HCT116 (cell line): ENCODE measurements around the gene MTA1. TPM values are rescaled to one million over a fixed set of nuclear protein-coding genes. Genes with fewer than 3 reads are reported as not detected.

Experiments
- ATAC-seq: fragments of 200-7000 bp; cut with Tn5 transposase; 2 replicates; pipeline ENCODE4 v1.9.1; 2020; ENCODE audit warnings: mild to moderate bottlenecking, moderate library complexity
- BruUV-seq: library from RNA; stranded (reverse); fragments of 400-500 nt; replicated peaks from 2 replicates; lab custom pipeline; 2021; lab: Mats Ljungman, UMichigan
- CTCF ChIA-PET: fragments of 300-600 bp; sonication (Branson Sonifier 250); formaldehyde crosslinking; loops from one replicate; lab custom pipeline; 2021; ENCODE audit warnings: antibody characterized with exemption; lab: Charles Lee
- POLR2A ChIA-PET: fragments of 300-600, 350-600 bp; sonication (Branson Sonifier 250); formaldehyde crosslinking; loops from one replicate; lab custom pipeline; 2021; ENCODE audit warnings: antibody characterized with exemption; lab: Charles Lee
- RAD21 ChIA-PET, 2 experiments: fragments of 300-600 bp; sonication (Branson Sonifier 250); formaldehyde crosslinking; loops; one replicate each; lab custom pipeline; 2023; ENCODE audit warnings: low total read pairs in 2 of 2; ENCODE audit not compliant: uncharacterized antibody in 2 of 2, unreplicated experiment in 2 of 2, low non-redundant PET in 1 of 2; lab: Charles Lee
- DNase-seq: peaks from one replicate; pipeline ENCODE4 v3.0.0-alpha.2; 2010; ENCODE audit warnings: low read depth, low spot score
- H2AFZ ChIP-seq: fragments of 200-600 bp; shearing (Covaris generic), sonication (generic); 2 replicates; pipeline ENCODE4 v1.6.1; 2017; ENCODE audit warnings: low read depth, mixed run types, mixed read lengths, antibody characterized with exemption, low read length; ENCODE audit not compliant: poor library complexity, severe bottlenecking
- H3K27ac ChIP-seq: 2 replicates; pipeline ENCODE4 v1.5.1; 2012; ENCODE audit warnings: low read depth, low read length
- H3K27me3 ChIP-seq: fragments of 200-600 bp; sonication (generic); 2 replicates; pipeline ENCODE4 v1.6.1; 2016; ENCODE audit warnings: mixed run types, low read length, mixed read lengths; ENCODE audit not compliant: insufficient read depth
- H3K36me3 ChIP-seq, 2 experiments: fragments of 200-500 bp in 1 of 2; fragments of 200-600 bp in 1 of 2; sonication (Bioruptor generic) in 1 of 2; sonication (generic) in 1 of 2; 2 replicates each; pipeline versions ENCODE4 v1.5.1 to v1.6.1; 2014 to 2016; ENCODE audit warnings: low read length in 2 of 2, inconsistent platforms in 1 of 2, mixed read lengths in 1 of 2, mixed run types in 1 of 2; ENCODE audit not compliant: insufficient read depth in 2 of 2, control insufficient read depth in 1 of 2
- H3K4me1 ChIP-seq, 2 experiments: fragments of 200-600 bp in 1 of 2; sonication (generic) in 1 of 2; 2 replicates each; pipeline versions ENCODE4 v1.5.1 to v1.6.1; 2012 to 2017; ENCODE audit warnings: low read length in 2 of 2, inconsistent platforms in 1 of 2, mild to moderate bottlenecking in 1 of 2, mixed read lengths in 1 of 2, mixed run types in 1 of 2, moderate library complexity in 1 of 2; ENCODE audit not compliant: insufficient read depth in 2 of 2, control insufficient read depth in 1 of 2
- H3K4me2 ChIP-seq: fragments of 200-600 bp; sonication (generic); 2 replicates; pipeline ENCODE4 v1.6.1; 2017; ENCODE audit warnings: mixed run types, low read length, mixed read lengths
- H3K4me3 ChIP-seq, 2 experiments: fragments of 200-600 bp in 1 of 2; sonication (generic) in 1 of 2; replicated peaks in 1 of 2; 2 replicates each; pipeline ENCODE4 v1.5.1; 2011 to 2016; ENCODE audit warnings: low read length in 2 of 2, control low read depth in 1 of 2, low read depth in 1 of 2, mild to moderate bottlenecking in 1 of 2, mixed read lengths in 1 of 2, mixed run types in 1 of 2
- H3K79me2 ChIP-seq: fragments of 200-600 bp; sonication (generic); 2 replicates; pipeline ENCODE4 v1.6.1; 2017; ENCODE audit warnings: mild to moderate bottlenecking, mixed run types, low read length, moderate library complexity, mixed read lengths; ENCODE audit not compliant: insufficient read depth
- H3K9ac ChIP-seq: fragments of 200-600 bp; sonication (generic); 2 replicates; pipeline ENCODE4 v1.6.1; 2016; ENCODE audit warnings: low read length, mixed read lengths
- H3K9me2 ChIP-seq: fragments of 200-600 bp; sonication (generic), shearing (Covaris generic); 2 replicates; pipeline ENCODE4 v1.6.1; 2017; ENCODE audit warnings: mixed run types, mild to moderate bottlenecking, moderate library complexity; ENCODE audit not compliant: insufficient read depth
- H3K9me3 ChIP-seq, 2 experiments: fragments of 200-500 bp in 1 of 2; fragments of 200-600 bp in 1 of 2; sonication (Bioruptor generic) in 1 of 2; sonication (generic) in 1 of 2; 2 replicates each; pipeline ENCODE4 v1.6.1; 2014 to 2017; ENCODE audit warnings: low read length in 2 of 2, mixed read lengths in 2 of 2, inconsistent platforms in 1 of 2, low read depth in 1 of 2, mild to moderate bottlenecking in 1 of 2, mixed run types in 1 of 2, moderate library complexity in 1 of 2; ENCODE audit not compliant: control insufficient read depth in 1 of 2, insufficient read depth in 1 of 2
- H4K20me1 ChIP-seq: fragments of 200-600 bp; sonication (generic), shearing (Covaris generic); 2 replicates; pipeline ENCODE4 v1.6.1; 2017; ENCODE audit warnings: mixed run types, mild to moderate bottlenecking, moderate library complexity; ENCODE audit not compliant: insufficient read depth
- CEBPB ChIP-seq: IDR thresholded peaks from 2 replicates; pipeline ENCODE4 v1.6.1; 2012; ENCODE audit warnings: low read depth
- EGR1 ChIP-seq: IDR thresholded peaks from 2 replicates; pipeline ENCODE4 v1.6.1; 2012; ENCODE audit warnings: low read depth
- ELF1 ChIP-seq: IDR thresholded peaks from 2 replicates; pipeline ENCODE4 v1.6.1; 2012; ENCODE audit warnings: low read depth, borderline replicate concordance
- EZH2 ChIP-seq: fragments of 200-600 bp; sonication (generic); IDR thresholded peaks from 2 replicates; pipeline ENCODE4 v1.6.1; 2017; ENCODE audit warnings: antibody characterized with exemption, mixed run types
- FOSL1 ChIP-seq: IDR thresholded peaks from 2 replicates; pipeline ENCODE4 v1.6.1; 2012; ENCODE audit warnings: low read depth
- JUND ChIP-seq: IDR thresholded peaks from 2 replicates; pipeline ENCODE4 v1.6.1; 2012
- POLR2A ChIP-seq: IDR thresholded peaks from 2 replicates; pipeline ENCODE4 v1.7.0; 2011; ENCODE audit warnings: borderline replicate concordance; ENCODE audit not compliant: insufficient read depth, insufficient read length; ENCODE audit errors: extremely low read depth
- RAD21 ChIP-seq: IDR thresholded peaks from 2 replicates; pipeline ENCODE4 v1.6.1; 2012; ENCODE audit warnings: low read depth, mild to moderate bottlenecking
- SIN3A ChIP-seq: IDR thresholded peaks from 2 replicates; pipeline ENCODE4 v1.6.1; 2012; ENCODE audit warnings: low read depth
- SRF ChIP-seq: IDR thresholded peaks from 2 replicates; pipeline ENCODE4 v1.6.1; 2012; ENCODE audit warnings: low read depth
- YY1 ChIP-seq: IDR thresholded peaks from 2 replicates; pipeline ENCODE4 v1.6.1; 2011; ENCODE audit warnings: low read length, low read depth, moderate library complexity, mild to moderate bottlenecking; ENCODE audit not compliant: insufficient replicate concordance; ENCODE audit errors: extremely low read depth
- intact Hi-C: fragments of 100-400 bp; cut with micrococcal nuclease; formaldehyde crosslinking; loops from 2 replicates; pipeline ENCODE4 v1.10.0; 2022
- total RNA-seq: library from RNA; stranded (reverse); gene quantifications from one replicate; pipeline ENCODE4 v1.2.1, GENCODE V29; 2021; ENCODE audit not compliant: unreplicated experiment
- TF ChIP-seq, protein P1 (sequence below): IDR thresholded peaks from 2 replicates; pipeline ENCODE4 v1.6.1; 2011; ENCODE audit warnings: mild to moderate bottlenecking, low read length, moderate library complexity; ENCODE audit not compliant: insufficient replicate concordance; ENCODE audit errors: extremely low read depth
- TF ChIP-seq, protein P2 (sequence below): IDR thresholded peaks from 2 replicates; pipeline ENCODE4 v1.6.1; 2012; ENCODE audit warnings: low read depth
- TF ChIP-seq, protein P3 (sequence below), 3 experiments: fragments of 200-600 bp in 1 of 3; sonication (generic) in 1 of 3; IDR thresholded peaks in 2 of 3; conservative IDR thresholded peaks in 1 of 3; 2 replicates each; pipeline ENCODE4 v1.5.1; 2012 to 2017; ENCODE audit warnings: low read depth in 2 of 3, low read length in 2 of 3, antibody characterized with exemption in 1 of 3, borderline replicate concordance in 1 of 3, control low read depth in 1 of 3, mild to moderate bottlenecking in 1 of 3, mixed read lengths in 1 of 3, mixed run types in 1 of 3, moderate library complexity in 1 of 3; ENCODE audit not compliant: insufficient read depth in 1 of 3
- TF ChIP-seq, protein P4 (sequence below): IDR thresholded peaks from 2 replicates; pipeline ENCODE4 v1.6.1; 2012
- TF ChIP-seq, protein P5 (sequence below): IDR thresholded peaks from 2 replicates; pipeline ENCODE4 v1.6.1; 2012

Gene MTA1
- total RNA-seq, 1 experiment from 2014 or later = 229 TPM

DNA sequence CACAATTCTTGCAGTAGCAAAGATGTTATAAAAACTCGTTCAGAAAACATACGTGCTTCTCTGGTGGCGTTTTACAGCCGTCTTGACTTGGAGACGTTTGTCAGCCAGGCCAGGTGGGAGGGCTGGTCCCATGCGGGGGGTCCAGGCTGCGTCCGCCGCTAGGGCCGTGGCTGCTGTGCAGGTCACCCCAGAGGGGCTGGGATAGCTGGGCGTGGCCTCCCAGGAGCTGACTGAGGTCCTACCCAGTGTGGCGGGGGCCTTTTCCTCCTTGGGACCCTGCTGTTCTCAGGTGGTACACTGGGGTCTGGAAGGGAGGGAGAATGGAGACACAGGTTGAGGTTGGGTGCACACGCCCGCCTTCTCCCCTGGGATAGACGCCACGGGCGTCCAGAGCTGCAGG lies 25.2 kb downstream of the MTA1 start:
- H2AFZ ChIP-seq = no peak overlapping the region
- intact Hi-C loops = no loop called here
- H3K4me3 ChIP-seq = no peak overlapping the region
- no peaks in the 10 kb centered on the region for H3K9me3 ChIP-seq
- no peaks in the 10 kb centered on the region for H3K27me3 ChIP-seq
- RAD21 ChIA-PET = no interaction called here
- DNase-seq (no peak), ATAC-seq (no peak)
- H3K4me1 ChIP-seq = no peaks in the 10 kb centered on the region
- CTCF ChIA-PET = no interaction called here
- H3K79me2 ChIP-seq = peaks cover 28% of the 10 kb centered on the region; the same call in 1 of the 2 replicates
- TF ChIP-seq RAD21 (no peak), EZH2 (no peak), ELF1 (no peak), POLR2A (no peak), JUND (no peak), YY1 (no peak), FOSL1 (no peak), CEBPB (no peak), EGR1 (no peak), SRF (no peak), SIN3A (no peak)
- TF ChIP-seq, protein P1, sequence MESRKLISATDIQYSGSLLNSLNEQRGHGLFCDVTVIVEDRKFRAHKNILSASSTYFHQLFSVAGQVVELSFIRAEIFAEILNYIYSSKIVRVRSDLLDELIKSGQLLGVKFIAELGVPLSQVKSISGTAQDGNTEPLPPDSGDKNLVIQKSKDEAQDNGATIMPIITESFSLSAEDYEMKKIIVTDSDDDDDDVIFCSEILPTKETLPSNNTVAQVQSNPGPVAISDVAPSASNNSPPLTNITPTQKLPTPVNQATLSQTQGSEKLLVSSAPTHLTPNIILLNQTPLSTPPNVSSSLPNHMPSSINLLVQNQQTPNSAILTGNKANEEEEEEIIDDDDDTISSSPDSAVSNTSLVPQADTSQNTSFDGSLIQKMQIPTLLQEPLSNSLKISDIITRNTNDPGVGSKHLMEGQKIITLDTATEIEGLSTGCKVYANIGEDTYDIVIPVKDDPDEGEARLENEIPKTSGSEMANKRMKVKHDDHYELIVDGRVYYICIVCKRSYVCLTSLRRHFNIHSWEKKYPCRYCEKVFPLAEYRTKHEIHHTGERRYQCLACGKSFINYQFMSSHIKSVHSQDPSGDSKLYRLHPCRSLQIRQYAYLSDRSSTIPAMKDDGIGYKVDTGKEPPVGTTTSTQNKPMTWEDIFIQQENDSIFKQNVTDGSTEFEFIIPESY = no peak
- TF ChIP-seq, protein P2, sequence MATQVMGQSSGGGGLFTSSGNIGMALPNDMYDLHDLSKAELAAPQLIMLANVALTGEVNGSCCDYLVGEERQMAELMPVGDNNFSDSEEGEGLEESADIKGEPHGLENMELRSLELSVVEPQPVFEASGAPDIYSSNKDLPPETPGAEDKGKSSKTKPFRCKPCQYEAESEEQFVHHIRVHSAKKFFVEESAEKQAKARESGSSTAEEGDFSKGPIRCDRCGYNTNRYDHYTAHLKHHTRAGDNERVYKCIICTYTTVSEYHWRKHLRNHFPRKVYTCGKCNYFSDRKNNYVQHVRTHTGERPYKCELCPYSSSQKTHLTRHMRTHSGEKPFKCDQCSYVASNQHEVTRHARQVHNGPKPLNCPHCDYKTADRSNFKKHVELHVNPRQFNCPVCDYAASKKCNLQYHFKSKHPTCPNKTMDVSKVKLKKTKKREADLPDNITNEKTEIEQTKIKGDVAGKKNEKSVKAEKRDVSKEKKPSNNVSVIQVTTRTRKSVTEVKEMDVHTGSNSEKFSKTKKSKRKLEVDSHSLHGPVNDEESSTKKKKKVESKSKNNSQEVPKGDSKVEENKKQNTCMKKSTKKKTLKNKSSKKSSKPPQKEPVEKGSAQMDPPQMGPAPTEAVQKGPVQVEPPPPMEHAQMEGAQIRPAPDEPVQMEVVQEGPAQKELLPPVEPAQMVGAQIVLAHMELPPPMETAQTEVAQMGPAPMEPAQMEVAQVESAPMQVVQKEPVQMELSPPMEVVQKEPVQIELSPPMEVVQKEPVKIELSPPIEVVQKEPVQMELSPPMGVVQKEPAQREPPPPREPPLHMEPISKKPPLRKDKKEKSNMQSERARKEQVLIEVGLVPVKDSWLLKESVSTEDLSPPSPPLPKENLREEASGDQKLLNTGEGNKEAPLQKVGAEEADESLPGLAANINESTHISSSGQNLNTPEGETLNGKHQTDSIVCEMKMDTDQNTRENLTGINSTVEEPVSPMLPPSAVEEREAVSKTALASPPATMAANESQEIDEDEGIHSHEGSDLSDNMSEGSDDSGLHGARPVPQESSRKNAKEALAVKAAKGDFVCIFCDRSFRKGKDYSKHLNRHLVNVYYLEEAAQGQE = no peak
- TF ChIP-seq, protein P3, sequence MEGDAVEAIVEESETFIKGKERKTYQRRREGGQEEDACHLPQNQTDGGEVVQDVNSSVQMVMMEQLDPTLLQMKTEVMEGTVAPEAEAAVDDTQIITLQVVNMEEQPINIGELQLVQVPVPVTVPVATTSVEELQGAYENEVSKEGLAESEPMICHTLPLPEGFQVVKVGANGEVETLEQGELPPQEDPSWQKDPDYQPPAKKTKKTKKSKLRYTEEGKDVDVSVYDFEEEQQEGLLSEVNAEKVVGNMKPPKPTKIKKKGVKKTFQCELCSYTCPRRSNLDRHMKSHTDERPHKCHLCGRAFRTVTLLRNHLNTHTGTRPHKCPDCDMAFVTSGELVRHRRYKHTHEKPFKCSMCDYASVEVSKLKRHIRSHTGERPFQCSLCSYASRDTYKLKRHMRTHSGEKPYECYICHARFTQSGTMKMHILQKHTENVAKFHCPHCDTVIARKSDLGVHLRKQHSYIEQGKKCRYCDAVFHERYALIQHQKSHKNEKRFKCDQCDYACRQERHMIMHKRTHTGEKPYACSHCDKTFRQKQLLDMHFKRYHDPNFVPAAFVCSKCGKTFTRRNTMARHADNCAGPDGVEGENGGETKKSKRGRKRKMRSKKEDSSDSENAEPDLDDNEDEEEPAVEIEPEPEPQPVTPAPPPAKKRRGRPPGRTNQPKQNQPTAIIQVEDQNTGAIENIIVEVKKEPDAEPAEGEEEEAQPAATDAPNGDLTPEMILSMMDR (IDR thresholded peaks at IDR 0.05 in 2 of 3, conservative IDR thresholded peaks at IDR 0.05 in 1 of 3; ENCODE audit: borderline replicate concordance in 1 of 3, insufficient read depth in 1 of 3, low read depth in 2 of 3, low read length in 2 of 3) = no peak
- TF ChIP-seq, protein P4, sequence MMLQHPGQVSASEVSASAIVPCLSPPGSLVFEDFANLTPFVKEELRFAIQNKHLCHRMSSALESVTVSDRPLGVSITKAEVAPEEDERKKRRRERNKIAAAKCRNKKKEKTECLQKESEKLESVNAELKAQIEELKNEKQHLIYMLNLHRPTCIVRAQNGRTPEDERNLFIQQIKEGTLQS = no peak
- TF ChIP-seq, protein P5, sequence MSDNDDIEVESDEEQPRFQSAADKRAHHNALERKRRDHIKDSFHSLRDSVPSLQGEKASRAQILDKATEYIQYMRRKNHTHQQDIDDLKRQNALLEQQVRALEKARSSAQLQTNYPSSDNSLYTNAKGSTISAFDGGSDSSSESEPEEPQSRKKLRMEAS = no peak
- H3K9me2 ChIP-seq = no peaks in the 10 kb centered on the region
- H4K20me1 ChIP-seq = no peaks in the 10 kb centered on the region
- BruUV-seq = no TSS peak
- H3K9ac ChIP-seq = no peak overlapping the region
- no peak overlapping the region for H3K27ac ChIP-seq
- POLR2A ChIA-PET = no interaction called here
- peaks cover 4 to 11% of the 10 kb centered on the region in 2 experiments; a peak in 2 of 4 replicates for H3K36me3 ChIP-seq
- no peak overlapping the region for H3K4me2 ChIP-seq
